GM23338 (cell line): ENCODE data around the gene OR2AE1. TPM values are rescaled to one million over a fixed set of nuclear protein-coding genes. Genes with fewer than 3 reads are reported as not detected.

Source experiments
- CREB1 ChIP-seq: fragments of 250-450 bp; sonication (Bioruptor Pico); IDR thresholded peaks from 2 replicates; pipeline ENCODE4 v1.5.0; 2020; ENCODE audit warnings: low read depth, mild to moderate bottlenecking, moderate library complexity
- JUNB ChIP-seq: IDR thresholded peaks from one replicate; pipeline ENCODE4 v1.6.1; 2016; ENCODE audit warnings: antibody characterized with exemption; ENCODE audit not compliant: unreplicated experiment
- POLR2AphosphoS5 ChIP-seq: IDR thresholded peaks from 2 replicates; pipeline ENCODE4 v1.6.1; 2016; ENCODE audit warnings: antibody characterized with exemption, low read depth
- STAT1 ChIP-seq: IDR thresholded peaks from one replicate; pipeline ENCODE4 v1.6.1; 2016; ENCODE audit warnings: antibody characterized with exemption; ENCODE audit not compliant: unreplicated experiment
- ZNF114 ChIP-seq: fragments of 250-450 bp; sonication (Bioruptor Pico); IDR thresholded peaks from 2 replicates; pipeline ENCODE4 v1.5.0; 2020; ENCODE audit warnings: mild to moderate bottlenecking, moderate library complexity
- polyA plus RNA-seq: library from polyadenylated mRNA; unstranded; fragments of >200 nt; fragmentation: Nextera tagmentation; extraction: Ambion mirVana; gene quantifications from 2 replicates; pipeline ENCODE4 v1.2.1, GENCODE V29; 2016
- total RNA-seq: library from RNA; depleted of rRNA; stranded (reverse); fragments of >200 nt; shearing (Covaris generic); gene quantifications from 2 replicates; pipeline ENCODE4 v1.2.3, GENCODE V29; 2014
- TF ChIP-seq, protein P1 (sequence below): fragments of 250-450 bp; sonication (Bioruptor Pico); IDR thresholded peaks from 2 replicates; pipeline ENCODE4 v1.5.0; 2020; ENCODE audit warnings: mild to moderate bottlenecking, moderate library complexity
- TF ChIP-seq, protein P2 (sequence below), 2 experiments: fragments of 200-600 bp in 1 of 2; sonication (generic) in 1 of 2; conservative IDR thresholded peaks; 2 replicates each; pipeline versions ENCODE4 v1.5.1 to v1.6.1; 2016 to 2017; ENCODE audit warnings: antibody characterized with exemption in 2 of 2, low read depth in 2 of 2, mild to moderate bottlenecking in 2 of 2, moderate library complexity in 1 of 2
- TF ChIP-seq, protein P3 (sequence below): IDR thresholded peaks from one replicate; pipeline ENCODE4 v1.6.1; 2018; ENCODE audit warnings: antibody characterized with exemption; ENCODE audit not compliant: unreplicated experiment

Gene OR2AE1
- total and polyA plus RNA-seq, 2 experiments from 2014 or later = not detected

DNA sequence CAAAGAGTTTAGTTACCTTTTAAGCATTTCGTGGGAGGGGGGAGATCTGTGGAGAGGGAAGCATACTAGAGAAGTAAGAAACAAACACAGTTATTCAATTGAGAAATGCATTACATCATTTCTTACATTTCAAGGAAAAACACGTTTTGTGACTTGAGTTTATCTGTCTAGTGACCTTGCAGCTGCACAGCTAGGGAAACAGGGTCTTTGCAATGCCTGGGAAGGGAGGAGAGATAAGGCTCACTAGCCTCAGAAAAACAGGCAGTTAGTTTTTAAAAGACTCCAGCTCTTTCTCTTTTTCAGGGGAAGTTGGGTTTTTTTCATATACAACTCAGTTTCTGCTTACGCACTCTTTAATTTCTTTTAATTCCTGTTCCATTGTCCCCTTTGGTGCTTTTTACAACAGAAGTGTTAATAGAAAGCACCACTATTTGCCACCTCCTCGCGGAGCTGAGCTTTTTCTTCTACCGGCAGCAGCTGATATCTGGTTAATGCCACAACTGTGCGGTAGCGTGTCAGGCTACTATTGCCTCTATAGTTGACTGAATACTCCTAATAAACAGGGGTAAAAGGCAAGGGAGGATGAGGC, 43.5 kb downstream of the OR2AE1 start (continued):
- TF ChIP-seq, protein P1, sequence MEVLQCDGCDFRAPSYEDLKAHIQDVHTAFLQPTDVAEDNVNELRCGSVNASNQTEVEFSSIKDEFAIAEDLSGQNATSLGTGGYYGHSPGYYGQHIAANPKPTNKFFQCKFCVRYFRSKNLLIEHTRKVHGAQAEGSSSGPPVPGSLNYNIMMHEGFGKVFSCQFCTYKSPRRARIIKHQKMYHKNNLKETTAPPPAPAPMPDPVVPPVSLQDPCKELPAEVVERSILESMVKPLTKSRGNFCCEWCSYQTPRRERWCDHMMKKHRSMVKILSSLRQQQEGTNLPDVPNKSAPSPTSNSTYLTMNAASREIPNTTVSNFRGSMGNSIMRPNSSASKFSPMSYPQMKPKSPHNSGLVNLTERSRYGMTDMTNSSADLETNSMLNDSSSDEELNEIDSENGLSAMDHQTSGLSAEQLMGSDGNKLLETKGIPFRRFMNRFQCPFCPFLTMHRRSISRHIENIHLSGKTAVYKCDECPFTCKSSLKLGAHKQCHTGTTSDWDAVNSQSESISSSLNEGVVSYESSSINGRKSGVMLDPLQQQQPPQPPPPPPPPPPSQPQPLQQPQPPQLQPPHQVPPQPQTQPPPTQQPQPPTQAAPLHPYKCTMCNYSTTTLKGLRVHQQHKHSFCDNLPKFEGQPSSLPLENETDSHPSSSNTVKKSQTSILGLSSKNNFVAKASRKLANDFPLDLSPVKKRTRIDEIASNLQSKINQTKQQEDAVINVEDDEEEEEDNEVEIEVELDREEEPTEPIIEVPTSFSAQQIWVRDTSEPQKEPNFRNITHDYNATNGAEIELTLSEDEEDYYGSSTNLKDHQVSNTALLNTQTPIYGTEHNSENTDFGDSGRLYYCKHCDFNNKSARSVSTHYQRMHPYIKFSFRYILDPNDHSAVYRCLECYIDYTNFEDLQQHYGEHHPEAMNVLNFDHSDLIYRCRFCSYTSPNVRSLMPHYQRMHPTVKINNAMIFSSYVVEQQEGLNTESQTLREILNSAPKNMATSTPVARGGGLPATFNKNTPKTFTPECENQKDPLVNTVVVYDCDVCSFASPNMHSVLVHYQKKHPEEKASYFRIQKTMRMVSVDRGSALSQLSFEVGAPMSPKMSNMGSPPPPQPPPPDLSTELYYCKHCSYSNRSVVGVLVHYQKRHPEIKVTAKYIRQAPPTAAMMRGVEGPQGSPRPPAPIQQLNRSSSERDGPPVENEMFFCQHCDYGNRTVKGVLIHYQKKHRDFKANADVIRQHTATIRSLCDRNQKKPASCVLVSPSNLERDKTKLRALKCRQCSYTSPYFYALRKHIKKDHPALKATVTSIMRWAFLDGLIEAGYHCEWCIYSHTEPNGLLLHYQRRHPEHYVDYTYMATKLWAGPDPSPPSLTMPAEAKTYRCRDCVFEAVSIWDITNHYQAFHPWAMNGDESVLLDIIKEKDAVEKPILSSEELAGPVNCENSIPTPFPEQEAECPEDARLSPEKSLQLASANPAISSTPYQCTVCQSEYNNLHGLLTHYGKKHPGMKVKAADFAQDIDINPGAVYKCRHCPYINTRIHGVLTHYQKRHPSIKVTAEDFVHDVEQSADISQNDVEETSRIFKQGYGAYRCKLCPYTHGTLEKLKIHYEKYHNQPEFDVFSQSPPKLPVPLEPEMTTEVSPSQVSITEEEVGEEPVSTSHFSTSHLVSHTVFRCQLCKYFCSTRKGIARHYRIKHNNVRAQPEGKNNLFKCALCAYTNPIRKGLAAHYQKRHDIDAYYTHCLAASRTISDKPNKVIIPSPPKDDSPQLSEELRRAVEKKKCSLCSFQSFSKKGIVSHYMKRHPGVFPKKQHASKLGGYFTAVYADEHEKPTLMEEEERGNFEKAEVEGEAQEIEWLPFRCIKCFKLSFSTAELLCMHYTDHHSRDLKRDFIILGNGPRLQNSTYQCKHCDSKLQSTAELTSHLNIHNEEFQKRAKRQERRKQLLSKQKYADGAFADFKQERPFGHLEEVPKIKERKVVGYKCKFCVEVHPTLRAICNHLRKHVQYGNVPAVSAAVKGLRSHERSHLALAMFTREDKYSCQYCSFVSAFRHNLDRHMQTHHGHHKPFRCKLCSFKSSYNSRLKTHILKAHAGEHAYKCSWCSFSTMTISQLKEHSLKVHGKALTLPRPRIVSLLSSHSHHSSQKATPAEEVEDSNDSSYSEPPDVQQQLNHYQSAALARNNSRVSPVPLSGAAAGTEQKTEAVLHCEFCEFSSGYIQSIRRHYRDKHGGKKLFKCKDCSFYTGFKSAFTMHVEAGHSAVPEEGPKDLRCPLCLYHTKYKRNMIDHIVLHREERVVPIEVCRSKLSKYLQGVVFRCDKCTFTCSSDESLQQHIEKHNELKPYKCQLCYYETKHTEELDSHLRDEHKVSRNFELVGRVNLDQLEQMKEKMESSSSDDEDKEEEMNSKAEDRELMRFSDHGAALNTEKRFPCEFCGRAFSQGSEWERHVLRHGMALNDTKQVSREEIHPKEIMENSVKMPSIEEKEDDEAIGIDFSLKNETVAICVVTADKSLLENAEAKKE = no peak
- TF ChIP-seq POLR2AphosphoS5 (no peak), STAT1 (no peak), JUNB (no peak), CREB1 (no peak), ZNF114 (CRISPR knock-in tag) (no peak)
- TF ChIP-seq, protein P2, sequence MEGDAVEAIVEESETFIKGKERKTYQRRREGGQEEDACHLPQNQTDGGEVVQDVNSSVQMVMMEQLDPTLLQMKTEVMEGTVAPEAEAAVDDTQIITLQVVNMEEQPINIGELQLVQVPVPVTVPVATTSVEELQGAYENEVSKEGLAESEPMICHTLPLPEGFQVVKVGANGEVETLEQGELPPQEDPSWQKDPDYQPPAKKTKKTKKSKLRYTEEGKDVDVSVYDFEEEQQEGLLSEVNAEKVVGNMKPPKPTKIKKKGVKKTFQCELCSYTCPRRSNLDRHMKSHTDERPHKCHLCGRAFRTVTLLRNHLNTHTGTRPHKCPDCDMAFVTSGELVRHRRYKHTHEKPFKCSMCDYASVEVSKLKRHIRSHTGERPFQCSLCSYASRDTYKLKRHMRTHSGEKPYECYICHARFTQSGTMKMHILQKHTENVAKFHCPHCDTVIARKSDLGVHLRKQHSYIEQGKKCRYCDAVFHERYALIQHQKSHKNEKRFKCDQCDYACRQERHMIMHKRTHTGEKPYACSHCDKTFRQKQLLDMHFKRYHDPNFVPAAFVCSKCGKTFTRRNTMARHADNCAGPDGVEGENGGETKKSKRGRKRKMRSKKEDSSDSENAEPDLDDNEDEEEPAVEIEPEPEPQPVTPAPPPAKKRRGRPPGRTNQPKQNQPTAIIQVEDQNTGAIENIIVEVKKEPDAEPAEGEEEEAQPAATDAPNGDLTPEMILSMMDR (conservative IDR thresholded peaks at IDR 0.05; ENCODE audit: low read depth in 2 of 2) = no peak
- TF ChIP-seq, protein P3, sequence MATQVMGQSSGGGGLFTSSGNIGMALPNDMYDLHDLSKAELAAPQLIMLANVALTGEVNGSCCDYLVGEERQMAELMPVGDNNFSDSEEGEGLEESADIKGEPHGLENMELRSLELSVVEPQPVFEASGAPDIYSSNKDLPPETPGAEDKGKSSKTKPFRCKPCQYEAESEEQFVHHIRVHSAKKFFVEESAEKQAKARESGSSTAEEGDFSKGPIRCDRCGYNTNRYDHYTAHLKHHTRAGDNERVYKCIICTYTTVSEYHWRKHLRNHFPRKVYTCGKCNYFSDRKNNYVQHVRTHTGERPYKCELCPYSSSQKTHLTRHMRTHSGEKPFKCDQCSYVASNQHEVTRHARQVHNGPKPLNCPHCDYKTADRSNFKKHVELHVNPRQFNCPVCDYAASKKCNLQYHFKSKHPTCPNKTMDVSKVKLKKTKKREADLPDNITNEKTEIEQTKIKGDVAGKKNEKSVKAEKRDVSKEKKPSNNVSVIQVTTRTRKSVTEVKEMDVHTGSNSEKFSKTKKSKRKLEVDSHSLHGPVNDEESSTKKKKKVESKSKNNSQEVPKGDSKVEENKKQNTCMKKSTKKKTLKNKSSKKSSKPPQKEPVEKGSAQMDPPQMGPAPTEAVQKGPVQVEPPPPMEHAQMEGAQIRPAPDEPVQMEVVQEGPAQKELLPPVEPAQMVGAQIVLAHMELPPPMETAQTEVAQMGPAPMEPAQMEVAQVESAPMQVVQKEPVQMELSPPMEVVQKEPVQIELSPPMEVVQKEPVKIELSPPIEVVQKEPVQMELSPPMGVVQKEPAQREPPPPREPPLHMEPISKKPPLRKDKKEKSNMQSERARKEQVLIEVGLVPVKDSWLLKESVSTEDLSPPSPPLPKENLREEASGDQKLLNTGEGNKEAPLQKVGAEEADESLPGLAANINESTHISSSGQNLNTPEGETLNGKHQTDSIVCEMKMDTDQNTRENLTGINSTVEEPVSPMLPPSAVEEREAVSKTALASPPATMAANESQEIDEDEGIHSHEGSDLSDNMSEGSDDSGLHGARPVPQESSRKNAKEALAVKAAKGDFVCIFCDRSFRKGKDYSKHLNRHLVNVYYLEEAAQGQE = no peak
